Stimulated activated CD4-positive, alpha-beta T cell treated with anti-CD3 and anti-CD28 coated beads, Interleukin-4, amount 100 ng/mL, for 4 hours (primary cell): ENCODE results near the gene ADARB2.
"Not testable (repeated sequence)": the region's sequence is repeated elsewhere in the genome, so short reads cannot be mapped to it uniquely, and the experiment has no call there.

Source experiments
- DNase-seq, 2 experiments: peaks; one replicate each; pipeline ENCODE4 v3.0.0-alpha.2; 2020

The ADARB2 gene

GRCh38 chr10:1737222-1738061 lies at the start of gene ADARB2:
Gene ADARB2 (minus strand): TSS chr10:1737525.
- DNase-seq = peak in 1 of 2 experiments; percentile 9

GRCh38 chr10:1785835-1786234 lies 48.5 kb upstream of the ADARB2 start:
- DNase-seq = no peak

- no peak for DNase-seq
Measured at GRCh38 chr10:1782841-1783240, 45.5 kb upstream of the ADARB2 start.

- no peak for DNase-seq
Measured at GRCh38 chr10:1779796-1780195, 42.5 kb upstream of the ADARB2 start.

GRCh38 chr10:1778375-1778969 lies 41.1 kb upstream of the ADARB2 start:
- no peak for DNase-seq

GRCh38 chr10:1776127-1776662 lies 38.9 kb upstream of the ADARB2 start:
- no peak for DNase-seq

- no peak for DNase-seq
Measured at GRCh38 chr10:1774796-1775195, 37.5 kb upstream of the ADARB2 start.

- DNase-seq = not testable (repeated sequence)
Measured at GRCh38 chr10:1773204-1773603, 35.9 kb upstream of the ADARB2 start.

GRCh38 chr10:1766049-1766448 lies 28.7 kb upstream of the ADARB2 start:
- no peak for DNase-seq

GRCh38 chr10:1762076-1762475 lies 24.8 kb upstream of the ADARB2 start:
- no peak for DNase-seq

GRCh38 chr10:1754506-1755153 lies 17.3 kb upstream of the ADARB2 start:
- DNase-seq = no peak

- no peak for DNase-seq
Measured at GRCh38 chr10:1752153-1752552, 14.8 kb upstream of the ADARB2 start.

GRCh38 chr10:1747590-1748157 lies 10.3 kb upstream of the ADARB2 start:
- DNase-seq = no peak

- no peak for DNase-seq
Measured at GRCh38 chr10:1746796-1747195, 9.5 kb upstream of the ADARB2 start.

GRCh38 chr10:1745780-1746456 lies 8.6 kb upstream of the ADARB2 start:
- DNase-seq = no peak

GRCh38 chr10:1744524-1744923 lies 7.2 kb upstream of the ADARB2 start:
- no peak for DNase-seq

- DNase-seq = no peak
Measured at GRCh38 chr10:1743141-1743540, 5.8 kb upstream of the ADARB2 start.

- no peak for DNase-seq
Measured at GRCh38 chr10:1741450-1741849, 4.1 kb upstream of the ADARB2 start.

GRCh38 chr10:1739751-1740150 lies 2.4 kb upstream of the ADARB2 start:
- DNase-seq = no peak

- DNase-seq = no peak
Measured at GRCh38 chr10:1738950-1739349, 1.6 kb upstream of the ADARB2 start.

- DNase-seq = no peak
Measured at GRCh38 chr10:1736972-1737221, 428 bp downstream of the ADARB2 start.

- no peak for DNase-seq
Measured at GRCh38 chr10:1736144-1736971, 967 bp downstream of the ADARB2 start.
